GF-D8 (cell line): ENCODE measurements around the gene LMF1.

Experiments used
- DNase-seq: peaks from one replicate; lab custom pipeline; 2025; lab: John Stamatoyannopoulos, UW

The LMF1 gene

GRCh38 chr16:879461-879861 lies 91.3 kb downstream of the LMF1 start:
- DNase-seq, result no peak

GRCh38 chr16:878886-879285 lies 91.9 kb downstream of the LMF1 start:
- DNase-seq, result no peak

- DNase-seq, result no peak
These were observed 92.6 kb downstream of the LMF1 start for GRCh38 chr16:878072-878784.

GRCh38 chr16:877242-878071 lies 93.3 kb downstream of the LMF1 start:
- no peak for DNase-seq

GRCh38 chr16:876523-877241 lies 94.1 kb downstream of the LMF1 start:
- no peak for DNase-seq

GRCh38 chr16:876041-876335 lies 94.8 kb downstream of the LMF1 start:
- DNase-seq, result no peak

- no peak for DNase-seq
These were observed 95.4 kb downstream of the LMF1 start for GRCh38 chr16:875182-876040.

- DNase-seq, result no peak
These were observed 96.2 kb downstream of the LMF1 start for GRCh38 chr16:874366-875181.

- DNase-seq, result no peak
These were observed 96.9 kb downstream of the LMF1 start for GRCh38 chr16:873889-874288.

- no peak for DNase-seq
These were observed 97.5 kb downstream of the LMF1 start for GRCh38 chr16:873243-873661.

GRCh38 chr16:872436-873242 lies 98.1 kb downstream of the LMF1 start:
- no peak for DNase-seq

- no peak for DNase-seq
These were observed 99.0 kb downstream of the LMF1 start for GRCh38 chr16:871562-872345.

- no peak for DNase-seq
These were observed 99.8 kb downstream of the LMF1 start for GRCh38 chr16:870856-871561.

- no peak for DNase-seq
These were observed 100.8 kb downstream of the LMF1 start for GRCh38 chr16:869823-870641.

- no peak for DNase-seq
These were observed 101.7 kb downstream of the LMF1 start for GRCh38 chr16:868846-869822.

- DNase-seq, result no peak
These were observed 102.4 kb downstream of the LMF1 start for GRCh38 chr16:868386-868755.
